Sigmoid colon (tissue), 4 donors: ENCODE measurements around the gene AP4E1.

Experiments
- CTCF ChIP-seq, 4 experiments: fragments of 450-650 bp in 3 of 4; fragments of 200-600 bp in 1 of 4; IDR thresholded peaks; one replicate each; pipeline ENCODE4 v1.5.1; 2016 to 2019; ENCODE audit warnings: antibody characterized with exemption in 4 of 4, mild to moderate bottlenecking in 3 of 4, moderate library complexity in 2 of 4
- EP300 ChIP-seq, 4 donors: sonication (generic); formaldehyde crosslinking; IDR thresholded peaks; one replicate each; pipeline ENCODE4 v1.6.1; 2017; ENCODE audit warnings: antibody characterized with exemption in 4 of 4
- POLR2A ChIP-seq, 2 donors: fragments of 450-650 bp; IDR thresholded peaks; one replicate each; pipeline ENCODE4 v1.6.1; 2016; ENCODE audit warnings: antibody characterized with exemption in 2 of 2, mild to moderate bottlenecking in 2 of 2, moderate library complexity in 2 of 2
- POLR2AphosphoS5 ChIP-seq, 4 donors: sonication (generic); formaldehyde crosslinking; IDR thresholded peaks; one replicate each; pipeline ENCODE4 v1.6.1; 2017; ENCODE audit warnings: antibody characterized with exemption in 4 of 4

- TF ChIP-seq CTCF (IDR thresholded peaks at IDR 0.05) (no peak), POLR2AphosphoS5 (IDR thresholded peaks at IDR 0.05) (no peak), EP300 (IDR thresholded peaks at IDR 0.05) (no peak), POLR2A (IDR thresholded peaks at IDR 0.05) (no peak)
These were observed 62.6 kb downstream of the AP4E1 start for GRCh38 chr15:50971115-50971514.
